Cerebellar nuclear complex (tissue), 1 donor: ENCODE results near the gene AP4M1.
A peak's percentile ranks its signal among the peaks of the same experiment; 100 is the strongest.
"Not testable (repeated sequence)": the region's sequence is repeated elsewhere in the genome, so short reads cannot be mapped to it uniquely, and the experiment has no call there.

Experiments used
- DNase-seq, 2 experiments: peaks; one replicate each; lab custom pipeline; 2025; lab: John Stamatoyannopoulos, UW

Gene AP4M1

GRCh38 chr7:100130608-100131453 is 29.4 kb downstream of the AP4M1 start:
- DNase-seq, result peak in 1 of 2 experiments; percentile 4

GRCh38 chr7:100132126-100132525 is 30.7 kb downstream of the AP4M1 start:
- no peak for DNase-seq

GRCh38 chr7:100132697-100133151 is 31.3 kb downstream of the AP4M1 start:
- DNase-seq, result no peak

GRCh38 chr7:100137851-100138760 is 36.7 kb downstream of the AP4M1 start:
- DNase-seq, result no peak

GRCh38 chr7:100141555-100141949 is 40.1 kb downstream of the AP4M1 start:
- DNase-seq, result no peak

GRCh38 chr7:100142461-100142860 is 41.0 kb downstream of the AP4M1 start:
- DNase-seq, result no peak

- not testable (repeated sequence) for DNase-seq
These were observed 44.9 kb downstream of the AP4M1 start for GRCh38 chr7:100146350-100146749.

GRCh38 chr7:100147278-100147677 is 45.8 kb downstream of the AP4M1 start:
- DNase-seq, result no peak

- DNase-seq, result no peak
These were observed 46.7 kb downstream of the AP4M1 start for GRCh38 chr7:100148225-100148558.

- peak; percentile 91 to 99 for DNase-seq
These were observed 47.3 kb downstream of the AP4M1 start, which contains the start of gene LAMTOR4 for GRCh38 chr7:100148559-100149328. TSS of gene LAMTOR4 (plus strand) at chr7:100148918. CDS start at chr7:100148973, 55 bp downstream.

- DNase-seq, result no peak
These were observed 51.0 kb downstream of the AP4M1 start for GRCh38 chr7:100152404-100152803.

- DNase-seq, result no peak
These were observed 51.7 kb downstream of the AP4M1 start for GRCh38 chr7:100152937-100153666.

- DNase-seq, result no peak
These were observed 52.5 kb downstream of the AP4M1 start for GRCh38 chr7:100153708-100154535.

GRCh38 chr7:100154651-100155491 is 53.4 kb downstream of the AP4M1 start:
- no peak for DNase-seq

- DNase-seq, result no peak
These were observed 54.3 kb downstream of the AP4M1 start for GRCh38 chr7:100155553-100156317.

GRCh38 chr7:100156331-100157068 is 55.1 kb downstream of the AP4M1 start:
- no peak for DNase-seq

GRCh38 chr7:100157069-100157333 is 55.6 kb downstream of the AP4M1 start:
- DNase-seq, result no peak
